HG02981 (cell line): ENCODE results near the gene GSTM1.

Source experiments
- ATAC-seq: cut with Tn5 transposase; IDR thresholded peaks from one replicate; pipeline ENCODE4 v1.9.1; 2021; ENCODE audit warnings: mild to moderate bottlenecking, moderate library complexity; ENCODE audit not compliant: unreplicated experiment

GSTM1 gene

GRCh38 chr1:109687641-109688499 lies at the start of gene GSTM1:
Gene GSTM1 (plus strand): TSS chr1:109687817. CDS start chr1:109687874, 57 bp downstream.
- ATAC-seq, result no peak

GRCh38 chr1:109639063-109639840 lies 48.4 kb upstream of the GSTM1 start:
- ATAC-seq, result no peak

- ATAC-seq, result no peak
Measured at GRCh38 chr1:109639841-109640184, 47.8 kb upstream of the GSTM1 start.

GRCh38 chr1:109640285-109640865 lies 47.2 kb upstream of the GSTM1 start:
- no peak for ATAC-seq

- no peak for ATAC-seq
Measured at GRCh38 chr1:109641078-109641740, 46.4 kb upstream of the GSTM1 start.

GRCh38 chr1:109641861-109642260 lies 45.8 kb upstream of the GSTM1 start:
- no peak for ATAC-seq

- no peak for ATAC-seq
Measured at GRCh38 chr1:109642626-109643025, 45.0 kb upstream of the GSTM1 start.

DNA sequence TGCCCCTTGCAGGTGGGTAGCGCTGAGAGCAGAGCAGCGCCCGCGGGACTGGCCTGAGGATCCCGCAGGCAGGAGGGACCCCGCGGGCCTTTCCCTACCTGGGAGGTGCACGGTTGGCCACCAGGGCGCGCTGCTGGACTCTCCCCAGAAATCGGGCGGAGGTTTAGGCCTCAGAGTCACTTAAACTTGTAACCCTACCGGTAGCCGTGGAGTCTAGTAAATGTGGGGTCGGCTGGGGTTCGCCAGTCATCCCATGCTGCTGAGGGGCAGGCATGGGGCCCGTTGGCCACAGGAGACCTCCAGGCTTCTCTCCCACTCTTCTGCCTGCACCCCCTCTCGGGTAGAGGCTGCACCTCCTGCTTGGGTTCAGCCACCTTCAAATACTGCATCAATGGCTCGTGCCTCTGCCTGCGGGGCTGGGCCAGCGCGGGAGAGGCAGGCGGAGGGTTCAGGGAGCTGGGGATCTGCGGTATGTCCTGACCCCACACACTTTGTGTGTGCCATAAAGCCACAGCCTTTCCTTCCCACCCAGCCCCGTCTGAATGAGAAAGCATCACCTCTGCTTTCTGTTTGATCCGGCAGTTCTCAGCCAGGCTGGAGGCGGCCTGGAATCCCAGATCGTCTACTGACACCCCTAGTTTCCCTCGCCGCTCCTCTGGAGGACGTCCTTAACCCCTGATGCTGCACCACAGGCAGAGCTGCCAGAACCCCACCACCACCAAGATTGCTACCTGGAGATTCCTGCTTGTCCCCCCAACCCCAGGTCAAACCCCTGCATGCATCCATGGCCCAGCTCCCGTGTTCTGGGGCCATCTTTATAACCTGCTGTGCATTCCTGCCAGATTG lies 44.0 kb upstream of the GSTM1 start:
- ATAC-seq, result peak; percentile 84

- ATAC-seq, result no peak
Measured at GRCh38 chr1:109644670-109645069, 42.9 kb upstream of the GSTM1 start.

DNA sequence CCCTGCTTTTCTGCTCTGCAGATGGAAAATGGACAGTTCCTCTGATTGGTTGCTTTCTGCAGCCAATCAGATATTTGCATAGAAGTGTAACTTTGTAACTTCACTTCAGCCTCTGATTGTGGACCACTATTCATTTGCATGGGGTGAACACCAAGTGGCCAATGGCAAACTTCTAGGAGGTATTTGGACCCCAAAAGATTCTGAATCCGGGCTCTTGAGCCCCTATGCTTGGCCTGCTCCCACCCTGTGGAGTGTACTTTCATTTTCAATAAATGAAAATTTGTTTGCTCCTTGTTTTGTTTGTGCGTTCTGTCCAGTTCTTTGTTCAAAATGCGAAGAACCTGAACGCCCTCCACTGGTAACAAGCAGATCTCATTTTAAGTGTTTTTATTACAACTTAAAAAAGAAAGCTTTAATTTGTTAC lies 38.1 kb upstream of the GSTM1 start:
- ATAC-seq, result no peak

- ATAC-seq, result no peak
Measured at GRCh38 chr1:109650609-109651008, 37.0 kb upstream of the GSTM1 start.

GRCh38 chr1:109652402-109652801 lies 35.2 kb upstream of the GSTM1 start:
- no peak for ATAC-seq

DNA sequence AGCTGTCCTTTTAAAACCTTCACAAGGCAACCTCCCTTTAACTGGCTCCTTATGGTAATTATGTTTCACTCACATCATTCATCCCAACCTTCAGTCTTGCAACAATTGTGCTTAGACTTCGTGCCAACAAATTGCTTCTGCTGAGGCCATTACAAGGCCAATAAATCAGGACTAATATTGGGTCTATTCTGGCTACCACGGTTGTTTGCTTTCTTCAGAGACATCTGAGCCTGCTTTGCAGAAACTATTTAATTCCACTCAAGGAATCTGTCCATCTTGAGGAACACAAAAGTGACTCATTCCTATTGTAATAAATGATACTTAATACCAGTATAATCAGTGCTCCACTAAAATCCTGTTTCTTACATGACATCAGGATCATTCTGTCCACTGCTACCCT lies 34.3 kb upstream of the GSTM1 start:
- ATAC-seq, result no peak

GRCh38 chr1:109654519-109654918 lies 33.1 kb upstream of the GSTM1 start:
- ATAC-seq, result no peak

DNA sequence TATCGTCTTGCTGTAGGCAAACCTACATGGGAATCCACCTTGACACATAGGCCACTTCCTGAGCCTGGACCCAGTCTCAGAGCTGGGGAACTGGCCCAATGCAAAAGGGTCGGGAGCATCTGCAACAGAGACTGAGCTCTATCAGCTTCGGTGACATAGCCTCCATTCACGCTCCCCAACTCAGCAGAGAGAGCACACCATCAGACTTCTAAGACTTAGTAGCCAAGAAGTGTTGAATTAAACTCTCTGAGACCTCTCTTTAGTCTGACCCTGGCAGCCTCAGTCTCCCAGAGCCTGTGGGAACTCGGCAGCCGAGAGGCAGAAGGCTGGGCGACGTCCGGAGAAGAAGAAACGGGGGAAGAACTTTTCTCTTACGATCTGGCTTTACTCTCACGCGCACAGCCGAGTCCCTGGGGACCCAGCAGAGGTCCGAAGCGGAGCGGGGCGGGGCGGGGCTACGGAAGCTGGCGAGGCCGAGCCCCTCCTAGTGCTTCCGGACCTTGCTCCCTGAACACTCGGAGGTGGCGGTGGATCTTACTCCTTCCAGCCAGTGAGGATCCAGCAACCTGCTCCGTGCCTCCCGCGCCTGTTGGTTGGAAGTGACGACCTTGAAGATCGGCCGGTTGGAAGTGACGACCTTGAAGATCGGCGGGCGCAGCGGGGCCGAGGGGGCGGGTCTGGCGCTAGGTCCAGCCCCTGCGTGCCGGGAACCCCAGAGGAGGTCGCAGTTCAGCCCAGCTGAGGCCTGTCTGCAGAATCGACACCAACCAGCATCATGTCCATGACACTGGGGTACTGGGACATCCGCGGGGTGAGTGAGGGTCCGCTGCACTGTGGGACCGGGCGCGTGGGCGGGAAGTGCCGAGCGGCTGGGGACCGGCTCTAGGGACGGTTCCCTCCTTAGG lies 31.8 kb upstream of the GSTM1 start, which contains the start of gene GSTM4:
GSTM4 (plus strand) TSS at position 485 of the 905 bp plus-strand sequence; CDS start at position 776, 291 bp downstream.
- peak; percentile 86 for ATAC-seq

DNA sequence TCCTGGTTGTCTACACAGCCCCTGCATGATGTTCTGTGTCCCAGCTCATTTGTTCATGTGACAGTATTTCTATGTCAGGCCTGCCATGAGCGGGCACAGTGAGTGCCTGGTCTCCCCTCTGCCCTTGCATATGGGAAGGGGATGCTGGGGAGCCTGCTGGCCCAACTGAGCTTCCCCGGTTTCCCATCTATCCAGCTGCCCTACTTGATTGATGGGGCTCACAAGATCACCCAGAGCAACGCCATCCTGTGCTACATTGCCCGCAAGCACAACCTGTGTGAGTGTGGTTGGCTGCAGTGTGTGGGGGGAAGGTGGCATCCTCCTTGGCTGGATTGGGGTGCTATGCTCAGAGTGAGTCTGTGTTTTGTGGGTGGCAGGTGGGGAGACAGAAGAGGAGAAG lies 30.2 kb upstream of the GSTM1 start:
- ATAC-seq, result no peak

DNA sequence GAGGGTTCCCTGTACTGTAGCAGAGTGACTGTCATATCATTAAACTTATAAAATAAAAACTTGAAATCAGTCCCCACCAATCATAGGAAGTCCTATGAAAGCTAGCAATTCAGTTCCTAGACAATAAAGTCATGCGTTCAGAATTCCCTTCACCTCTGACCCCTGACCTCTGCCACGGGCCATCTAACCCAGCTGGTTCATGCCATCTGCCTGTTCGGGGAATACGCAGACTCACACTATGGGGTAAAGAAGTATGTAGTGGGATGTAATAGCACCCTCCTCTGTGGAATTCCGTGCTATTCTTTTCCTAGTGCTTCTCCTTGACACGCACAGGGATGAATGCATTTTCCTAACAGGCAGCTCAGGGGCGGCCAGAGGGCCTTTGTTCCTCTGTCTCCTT lies 29.6 kb upstream of the GSTM1 start:
- ATAC-seq, result no peak

DNA sequence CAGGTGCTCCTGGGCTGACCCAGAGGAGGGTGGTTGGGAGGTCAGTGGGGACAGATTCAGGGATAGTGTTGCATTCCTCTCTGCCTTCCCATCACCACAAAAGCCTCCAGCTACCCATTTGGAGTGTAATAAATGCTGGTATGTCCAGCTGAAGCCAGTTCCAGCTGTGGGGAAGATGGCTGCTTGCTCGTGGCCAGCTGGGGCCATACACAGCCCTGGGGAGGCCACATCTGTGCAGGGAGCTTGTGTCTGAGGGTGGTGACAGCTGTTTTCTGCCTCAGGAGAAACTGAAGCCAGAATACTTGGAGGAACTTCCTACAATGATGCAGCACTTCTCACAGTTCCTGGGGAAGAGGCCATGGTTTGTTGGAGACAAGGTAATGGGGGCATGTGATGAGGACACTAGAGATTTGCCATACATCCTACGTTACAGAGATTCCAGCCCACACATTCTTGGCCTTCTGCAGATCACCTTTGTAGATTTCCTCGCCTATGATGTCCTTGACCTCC lies 29.0 kb upstream of the GSTM1 start:
- no peak for ATAC-seq

- no peak for ATAC-seq
Measured at GRCh38 chr1:109659145-109659544, 28.5 kb upstream of the GSTM1 start.
